NCI-H1417 (cell line): ENCODE data around the gene GPRIN3.
A peak's percentile ranks its signal among the peaks of the same experiment; 100 is the strongest.
"Not testable (repeated sequence)": the region's sequence is repeated elsewhere in the genome, so short reads cannot be mapped to it uniquely, and the experiment has no call there.

Source experiments
- DNase-seq, 3 experiments: peaks; one replicate each; lab custom pipeline; 2025; lab: John Stamatoyannopoulos, UW

GPRIN3 gene

DNA sequence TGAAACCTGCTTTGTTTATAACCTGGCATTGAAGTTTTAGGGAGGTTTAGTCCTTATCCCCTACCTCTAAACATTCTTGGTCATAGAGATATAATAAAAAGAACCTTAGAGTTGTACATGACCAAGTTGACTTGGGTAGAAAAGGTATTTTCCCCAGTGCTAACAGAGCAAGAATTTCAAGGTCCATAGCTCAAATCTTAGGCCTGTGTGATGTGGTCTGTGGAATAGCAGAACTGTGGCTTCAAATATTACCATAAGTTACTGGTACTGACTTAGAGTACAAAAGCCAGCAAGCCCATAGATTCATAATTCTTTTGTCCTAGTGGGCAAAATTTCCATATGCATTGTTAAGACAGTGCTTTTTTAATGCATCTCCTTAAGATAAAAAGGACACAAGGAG lies 91.2 kb downstream of the GPRIN3 start:
- DNase-seq, result no peak

DNA sequence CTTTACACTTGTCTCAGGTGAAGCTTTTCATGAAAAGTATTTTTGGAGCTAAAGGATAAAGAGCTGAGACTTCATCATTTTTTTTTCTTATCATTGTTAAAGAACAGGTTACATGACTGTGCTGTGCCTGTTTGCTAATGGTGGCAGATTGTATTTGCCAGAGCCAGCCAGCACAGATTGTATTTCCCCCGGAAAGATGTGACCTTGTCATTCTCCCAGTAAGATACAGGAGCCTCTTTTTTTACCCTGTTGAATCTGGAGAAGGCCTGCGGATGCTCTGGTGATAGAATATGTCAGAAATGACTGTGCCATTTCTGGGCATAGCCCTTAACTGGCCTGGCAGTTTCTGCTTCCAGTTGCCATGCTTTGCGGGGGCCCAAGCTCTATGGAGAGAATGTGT lies 91.9 kb downstream of the GPRIN3 start:
- DNase-seq, result no peak

DNA sequence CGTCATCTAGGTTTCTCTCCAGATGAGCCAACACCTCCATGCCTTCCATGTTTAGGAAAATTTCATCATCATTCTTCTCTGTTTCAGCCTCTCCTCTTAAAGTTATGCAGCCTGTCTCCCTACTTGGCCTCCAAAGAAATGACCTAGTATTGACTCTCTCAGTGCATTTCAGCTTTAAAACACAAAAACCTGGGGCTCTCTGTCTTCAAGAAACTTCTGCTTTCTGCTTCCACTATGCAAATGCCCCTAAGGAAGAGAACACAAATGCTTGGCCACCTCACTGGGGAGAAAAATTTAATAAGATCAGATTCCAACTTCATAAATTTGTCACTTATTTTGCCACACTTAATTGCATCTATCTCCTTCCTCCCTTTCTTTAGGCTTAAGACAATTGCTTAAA lies 93.3 kb downstream of the GPRIN3 start:
- DNase-seq, result no peak

DNA sequence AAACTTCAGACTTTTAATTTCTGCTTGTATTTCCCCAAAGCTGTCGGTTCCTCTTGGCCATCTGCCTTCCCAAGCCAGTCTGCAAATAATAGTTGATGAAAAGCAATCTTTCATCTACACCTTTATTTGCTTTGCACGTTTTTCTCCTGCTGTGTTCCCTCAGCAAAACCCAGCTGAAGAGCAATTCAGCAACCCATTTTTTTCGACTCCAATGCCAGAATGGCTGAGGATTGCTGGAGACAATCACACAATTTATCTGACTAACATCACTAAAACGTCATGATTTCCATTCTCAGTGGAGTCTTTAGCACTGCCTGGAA lies 94.3 kb downstream of the GPRIN3 start:
- peak; percentile 13 to 68 (median 43) for DNase-seq

DNA sequence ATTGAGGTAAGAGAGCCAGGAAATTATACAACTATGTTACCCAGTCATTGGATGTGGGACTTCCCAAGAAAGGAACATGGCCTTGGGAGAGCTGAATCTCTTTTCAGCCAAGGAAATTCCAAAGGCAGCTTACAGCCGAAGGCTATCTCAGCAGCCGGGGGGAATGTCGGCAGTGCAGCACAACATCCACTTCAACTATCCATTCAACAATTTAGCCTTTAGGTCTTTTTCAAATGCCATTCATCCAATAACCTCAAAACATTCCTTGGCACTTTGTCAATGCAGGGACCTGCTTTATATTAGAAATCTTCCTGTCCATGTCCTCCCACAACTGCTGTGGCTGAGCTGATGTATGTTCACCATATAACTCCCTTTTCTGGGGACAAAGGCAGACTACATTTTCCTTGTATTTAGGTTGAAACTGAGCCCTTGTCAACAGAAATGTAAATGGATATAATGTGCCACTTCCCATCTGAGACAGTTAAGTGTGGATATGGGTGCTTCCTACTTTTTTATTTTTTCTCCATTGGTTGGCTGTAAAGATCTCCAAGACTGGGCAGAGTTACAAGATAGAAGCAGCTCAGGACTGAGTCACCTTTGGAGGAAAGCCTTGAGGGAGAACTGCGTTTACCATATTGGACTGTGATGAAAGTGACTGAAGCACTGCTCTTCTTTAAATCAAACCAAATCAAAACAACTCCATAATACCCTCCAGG lies 94.8 kb downstream of the GPRIN3 start:
- DNase-seq, result no peak

DNA sequence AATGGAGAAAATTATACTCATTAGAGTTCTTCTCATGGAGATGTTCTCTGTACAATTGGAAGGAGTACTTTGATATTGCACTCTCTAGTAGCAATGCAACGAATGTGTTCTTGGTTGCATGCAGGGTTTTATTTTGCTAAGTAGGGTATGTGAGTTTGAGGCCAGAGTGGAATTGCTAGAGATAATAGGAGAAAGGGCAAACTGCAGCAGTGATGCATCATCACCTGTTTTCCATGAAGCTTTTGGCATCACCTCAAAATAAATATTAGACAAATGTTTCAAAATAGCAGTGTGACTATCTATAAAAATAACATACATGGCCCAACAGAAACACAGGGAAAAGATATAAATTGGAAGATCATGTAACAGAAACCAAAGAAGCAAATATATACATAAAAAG lies 103.0 kb downstream of the GPRIN3 start:
- no peak for DNase-seq

DNA sequence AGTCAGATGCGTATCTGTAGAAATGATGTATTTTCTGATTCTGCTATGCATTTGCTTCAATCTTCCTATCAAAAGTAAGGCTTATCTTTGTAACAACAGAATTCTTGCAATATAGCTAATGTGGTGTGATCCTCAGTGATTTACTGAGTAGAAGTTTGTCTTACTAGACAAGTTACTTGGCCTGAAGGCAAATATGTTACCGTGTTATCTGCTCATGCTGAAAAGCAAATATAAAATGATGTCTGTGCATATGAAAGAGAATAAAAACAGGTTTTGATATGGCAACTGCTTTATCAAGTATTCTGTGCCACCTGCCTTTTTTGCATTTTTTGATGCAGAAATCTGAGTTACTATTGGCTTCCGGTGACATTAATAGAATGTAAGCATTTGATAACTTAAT lies 103.7 kb downstream of the GPRIN3 start:
- DNase-seq, result peak in 1 of 3 experiments; percentile 20

DNA sequence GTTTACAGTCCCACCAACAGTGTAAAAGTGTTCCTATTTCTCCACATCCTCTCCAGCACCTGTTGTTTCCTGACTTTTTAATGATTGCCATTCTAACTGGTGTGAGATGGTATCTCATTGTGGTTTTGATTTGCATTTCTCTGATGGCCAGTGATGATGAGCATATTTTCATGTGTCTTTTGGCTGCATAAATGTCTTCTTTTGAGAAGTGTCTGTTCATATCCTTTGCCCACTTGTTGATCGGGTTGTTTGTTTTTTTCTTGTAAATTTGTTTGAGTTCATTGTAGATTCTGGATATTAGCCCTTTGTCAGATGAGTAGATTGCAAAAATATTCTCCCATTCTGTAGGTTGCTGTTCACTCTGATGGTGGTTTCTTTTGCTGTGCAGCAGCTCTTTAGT lies 108.2 kb downstream of the GPRIN3 start:
- DNase-seq, result not testable (repeated sequence)

DNA sequence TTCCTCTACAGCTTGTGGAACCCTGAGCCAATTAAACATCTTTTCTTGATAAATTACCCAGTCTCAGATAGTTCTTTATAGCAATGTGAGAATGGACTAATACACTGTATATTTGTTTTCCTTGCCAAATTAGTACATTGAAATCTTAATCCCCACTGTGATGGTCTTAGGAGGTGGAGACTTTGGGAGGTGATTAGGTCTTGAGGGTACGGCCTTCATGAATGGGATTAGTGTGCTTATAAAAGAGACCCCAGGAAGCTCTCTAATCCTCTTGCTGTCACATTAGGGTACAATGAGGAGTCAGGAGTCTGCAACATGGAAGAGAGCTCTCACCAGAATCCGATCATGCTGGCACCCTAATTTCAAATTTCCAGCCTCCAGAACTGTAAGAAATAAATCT lies 109.7 kb downstream of the GPRIN3 start:
- no peak for DNase-seq

DNA sequence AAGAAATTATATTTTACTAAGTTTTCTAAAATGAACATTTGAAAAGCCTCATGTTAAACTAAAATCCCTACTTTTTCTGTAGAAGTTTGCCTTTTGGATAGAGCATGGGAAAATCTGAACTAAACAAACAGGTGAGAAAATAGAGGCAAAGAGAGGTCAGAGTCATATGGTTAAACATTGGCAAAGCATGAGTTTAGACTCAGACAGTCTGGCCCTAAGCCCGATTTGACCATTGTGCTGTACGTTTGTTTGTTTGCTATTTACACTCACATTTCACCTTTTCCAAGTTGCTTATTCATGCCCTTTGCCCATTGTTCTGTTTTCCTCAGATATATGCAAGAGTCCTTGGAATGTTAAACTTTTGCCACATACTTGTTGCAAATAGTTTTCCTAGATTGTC lies 110.9 kb downstream of the GPRIN3 start:
- DNase-seq, result no peak

DNA sequence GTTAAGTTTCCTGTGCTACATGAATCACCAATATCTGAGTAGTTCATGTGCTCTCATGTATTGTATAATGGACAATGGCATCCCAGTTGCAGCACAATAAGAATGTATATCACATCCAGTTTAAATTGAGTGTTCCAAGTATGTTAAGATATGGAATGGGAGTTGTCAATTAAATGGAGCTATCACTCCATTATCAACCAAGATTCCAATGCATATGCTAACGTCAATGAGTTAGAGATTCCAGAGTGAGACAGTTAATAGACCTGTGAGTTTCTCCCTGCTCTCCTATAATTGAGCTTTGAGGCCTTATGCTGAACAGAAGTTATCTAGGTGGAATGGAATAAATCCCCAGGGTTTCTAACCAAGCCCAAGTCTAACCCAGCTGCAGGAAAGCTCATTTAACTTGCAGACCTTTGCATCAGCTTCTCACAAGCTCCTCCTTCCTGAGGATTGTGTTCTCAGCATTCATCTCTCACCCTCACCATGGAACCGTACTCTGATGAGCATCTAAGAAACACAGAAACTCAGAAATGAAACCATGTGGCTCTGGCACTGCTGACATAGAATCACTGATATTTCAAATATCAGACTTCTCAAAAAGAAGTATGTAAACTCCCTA lies 111.4 kb downstream of the GPRIN3 start:
- DNase-seq, result no peak

DNA sequence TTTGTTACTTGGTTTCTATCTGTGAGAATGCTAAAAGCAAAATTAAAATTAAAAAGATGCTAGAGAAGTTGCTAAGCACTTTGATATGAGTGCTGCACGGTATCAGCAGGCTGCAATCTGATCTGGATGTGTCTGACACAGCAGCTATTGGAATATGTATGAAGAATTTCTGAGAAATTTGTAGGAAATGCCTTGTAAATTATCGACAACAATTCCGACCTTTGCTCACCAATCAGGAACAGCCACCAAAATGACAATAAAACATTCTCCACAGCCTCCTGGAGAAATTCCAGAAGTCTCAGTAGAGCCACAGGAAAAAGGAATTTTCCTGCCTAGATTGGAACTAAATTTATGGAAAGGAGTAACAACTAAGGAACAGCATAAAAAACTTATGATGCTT lies 113.8 kb downstream of the GPRIN3 start:
- DNase-seq, result no peak
